T-helper 1 cell treated with Interleukin-12 subunit alpha and Interleukin-12 subunit beta and Interleukin-4 antibody, amounts not matched to agents 30 ng/mL and 1 ng/mL, for 36 hours (primary cell): ENCODE measurements around the gene SYNPO. TPM values are rescaled to one million over a fixed set of nuclear protein-coding genes. Genes with fewer than 3 reads are reported as not detected.

Experiments
- intact Hi-C: fragments of 100-400 bp; cut with micrococcal nuclease; formaldehyde crosslinking; loops from one replicate; pipeline ENCODE4 v1.15.1; 2024
- total RNA-seq: library from RNA; stranded (reverse); gene quantifications from 2 replicates; pipeline ENCODE4 v1.2.3, GENCODE V29; 2022

SYNPO gene
- total RNA-seq, 1 donor from 2014 or later = not detected

GRCh38 chr5:150641824-150642566 is 1.5 kb downstream of the SYNPO start:
- intact Hi-C loops = no loop called here

GRCh38 chr5:150642567-150642927 is 2.1 kb downstream of the SYNPO start:
- intact Hi-C loops = no loop called here

GRCh38 chr5:150642991-150643710 is 2.7 kb downstream of the SYNPO start:
- intact Hi-C loops = no loop called here

DNA sequence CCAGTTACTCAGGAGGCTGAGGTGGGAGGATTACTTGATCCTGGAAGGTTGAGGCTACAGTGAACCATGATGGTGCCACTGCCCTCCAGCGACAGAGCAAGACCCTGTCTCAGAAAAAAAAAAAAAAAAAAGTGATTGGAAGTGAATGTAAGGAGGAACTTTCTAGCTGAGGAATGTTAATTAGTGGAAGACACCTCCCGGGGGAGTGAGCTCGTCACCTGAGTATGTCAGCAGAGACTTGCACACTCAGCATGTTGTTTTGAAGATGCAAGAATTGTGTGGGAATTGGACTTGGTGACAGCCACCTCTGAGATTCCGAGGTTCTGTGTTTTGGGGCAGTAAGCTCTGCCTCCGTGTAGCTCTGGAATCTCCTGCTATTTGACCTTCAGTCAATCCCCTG is 3.6 kb downstream of the SYNPO start:
- intact Hi-C loops = no loop called here

DNA sequence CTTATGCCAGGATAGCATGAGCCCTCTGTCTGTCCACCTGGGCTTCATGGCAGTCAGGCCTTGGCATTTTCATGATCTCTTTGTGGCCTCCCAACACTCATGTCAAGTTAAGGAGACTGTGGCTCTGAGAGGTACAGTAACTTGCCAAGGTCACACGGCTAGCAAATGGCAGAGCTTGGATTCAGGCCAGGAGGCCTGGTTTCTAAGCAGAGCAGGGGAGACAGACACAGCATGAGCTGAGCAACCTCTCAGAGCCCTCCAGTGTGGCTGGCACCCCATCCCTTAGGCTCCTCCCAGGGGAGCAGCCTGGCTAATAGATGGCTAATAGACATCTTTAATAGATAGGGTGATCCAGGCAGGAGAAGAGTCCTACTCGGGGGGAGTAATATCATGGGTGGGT is 4.1 kb downstream of the SYNPO start:
- intact Hi-C loops = no loop called here

DNA sequence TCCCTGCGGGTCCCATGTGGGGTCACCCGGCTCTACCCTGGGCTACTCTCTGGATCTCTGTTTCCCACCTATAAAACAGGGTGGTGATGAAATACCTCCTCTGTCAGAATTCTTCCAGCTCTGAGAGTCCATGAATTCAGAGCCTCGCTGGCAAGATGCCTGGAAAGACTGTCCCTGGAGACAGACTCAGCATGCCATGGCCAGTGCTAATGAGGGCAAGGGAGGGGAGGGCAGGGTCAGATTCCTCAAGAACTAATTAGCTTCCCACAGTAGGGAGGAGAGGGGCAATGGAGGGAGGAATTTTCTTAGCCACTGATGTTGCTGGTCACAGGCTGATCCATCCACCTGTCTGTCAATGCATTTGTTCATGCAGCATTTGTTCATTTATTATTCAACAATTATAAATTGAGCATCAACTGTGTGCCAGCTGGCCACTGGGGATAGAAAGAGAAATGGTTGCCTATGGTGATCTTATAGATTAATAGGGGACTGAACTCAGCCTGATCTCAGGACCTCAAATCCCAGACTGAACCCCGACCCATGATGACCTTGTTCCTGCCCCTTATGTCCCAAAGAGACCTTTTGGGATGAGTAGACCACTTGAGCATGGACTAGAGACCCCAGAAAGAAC is 4.7 kb downstream of the SYNPO start:
- intact Hi-C loops = no loop called here

DNA sequence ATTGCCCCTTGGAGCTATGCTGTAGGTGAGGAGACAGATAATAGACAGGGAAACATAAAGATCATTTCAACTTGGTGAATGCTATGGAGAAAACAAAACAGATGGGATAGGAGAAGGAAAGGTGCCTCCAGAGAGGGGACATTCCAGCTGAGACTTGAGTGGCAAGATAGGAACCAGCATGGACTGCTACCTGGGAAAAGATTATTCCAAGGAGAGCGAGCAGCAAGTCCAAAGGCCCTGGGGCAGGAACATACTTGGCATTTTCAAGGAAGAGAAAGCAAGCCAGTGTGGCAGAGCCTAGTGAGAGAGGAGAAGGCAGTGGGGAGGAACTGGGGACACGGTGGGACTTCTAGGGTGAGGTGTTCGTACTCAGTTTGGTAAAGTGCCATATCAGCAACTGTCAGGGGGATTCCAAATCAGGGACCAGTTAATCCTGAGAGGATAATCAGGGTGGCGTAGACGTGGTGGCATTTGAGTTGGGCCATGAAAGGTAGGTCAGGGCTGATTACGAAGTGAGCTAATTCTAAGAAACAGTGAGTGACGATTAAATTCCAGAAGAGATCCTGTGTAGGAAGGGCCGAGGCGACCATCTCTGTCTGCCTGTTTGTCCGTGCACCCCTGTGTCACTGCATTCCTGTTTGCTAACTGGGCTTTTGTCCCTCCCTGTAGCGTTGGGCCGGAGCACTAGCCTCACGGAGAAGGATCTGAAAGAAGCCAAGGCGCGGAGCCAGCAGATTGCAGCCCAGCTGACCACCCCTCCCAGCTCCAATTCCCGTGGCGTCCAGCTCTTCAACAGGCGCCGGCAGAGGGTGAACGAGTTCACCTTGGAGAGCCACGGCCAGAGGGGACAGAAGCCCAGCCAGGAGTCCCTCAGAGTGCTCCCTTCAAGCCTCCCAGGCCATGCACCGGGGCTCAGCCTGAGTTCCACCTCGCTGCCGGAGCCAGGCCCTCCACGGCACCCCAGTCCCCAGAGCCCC is 7.1 kb downstream of the SYNPO start:
- intact Hi-C loops = no loop called here

GRCh38 chr5:150648294-150649107 is 8.0 kb downstream of the SYNPO start:
- intact Hi-C loops = no loop called here

DNA sequence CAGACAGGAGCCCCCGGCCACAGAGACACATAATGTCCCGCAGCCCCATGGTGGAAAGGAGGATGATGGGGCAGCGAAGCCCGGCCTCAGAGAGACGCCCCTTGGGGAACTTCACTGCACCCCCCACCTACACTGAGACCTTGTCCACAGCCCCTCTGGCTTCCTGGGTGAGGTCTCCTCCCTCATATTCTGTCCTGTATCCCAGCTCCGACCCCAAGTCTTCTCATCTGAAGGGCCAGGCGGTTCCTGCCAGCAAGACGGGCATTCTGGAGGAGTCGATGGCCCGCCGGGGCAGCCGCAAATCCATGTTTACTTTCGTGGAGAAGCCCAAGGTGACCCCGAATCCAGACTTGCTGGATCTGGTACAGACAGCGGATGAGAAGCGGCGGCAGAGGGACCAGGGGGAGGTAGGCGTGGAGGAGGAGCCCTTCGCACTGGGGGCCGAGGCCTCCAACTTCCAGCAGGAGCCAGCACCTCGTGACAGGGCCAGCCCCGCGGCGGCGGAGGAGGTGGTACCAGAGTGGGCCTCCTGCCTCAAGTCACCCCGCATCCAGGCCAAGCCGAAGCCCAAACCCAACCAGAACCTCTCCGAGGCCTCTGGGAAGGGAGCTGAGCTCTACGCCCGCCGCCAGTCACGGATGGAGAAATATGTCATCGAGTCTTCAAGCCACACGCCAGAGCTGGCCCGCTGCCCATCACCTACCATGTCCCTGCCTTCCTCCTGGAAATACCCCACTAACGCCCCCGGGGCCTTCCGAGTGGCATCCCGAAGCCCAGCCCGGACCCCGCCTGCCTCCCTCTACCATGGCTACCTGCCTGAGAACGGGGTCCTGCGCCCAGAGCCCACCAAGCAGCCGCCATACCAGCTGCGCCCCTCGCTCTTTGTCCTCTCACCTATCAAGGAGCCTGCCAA is 8.9 kb downstream of the SYNPO start:
- intact Hi-C loops = no loop called here

DNA sequence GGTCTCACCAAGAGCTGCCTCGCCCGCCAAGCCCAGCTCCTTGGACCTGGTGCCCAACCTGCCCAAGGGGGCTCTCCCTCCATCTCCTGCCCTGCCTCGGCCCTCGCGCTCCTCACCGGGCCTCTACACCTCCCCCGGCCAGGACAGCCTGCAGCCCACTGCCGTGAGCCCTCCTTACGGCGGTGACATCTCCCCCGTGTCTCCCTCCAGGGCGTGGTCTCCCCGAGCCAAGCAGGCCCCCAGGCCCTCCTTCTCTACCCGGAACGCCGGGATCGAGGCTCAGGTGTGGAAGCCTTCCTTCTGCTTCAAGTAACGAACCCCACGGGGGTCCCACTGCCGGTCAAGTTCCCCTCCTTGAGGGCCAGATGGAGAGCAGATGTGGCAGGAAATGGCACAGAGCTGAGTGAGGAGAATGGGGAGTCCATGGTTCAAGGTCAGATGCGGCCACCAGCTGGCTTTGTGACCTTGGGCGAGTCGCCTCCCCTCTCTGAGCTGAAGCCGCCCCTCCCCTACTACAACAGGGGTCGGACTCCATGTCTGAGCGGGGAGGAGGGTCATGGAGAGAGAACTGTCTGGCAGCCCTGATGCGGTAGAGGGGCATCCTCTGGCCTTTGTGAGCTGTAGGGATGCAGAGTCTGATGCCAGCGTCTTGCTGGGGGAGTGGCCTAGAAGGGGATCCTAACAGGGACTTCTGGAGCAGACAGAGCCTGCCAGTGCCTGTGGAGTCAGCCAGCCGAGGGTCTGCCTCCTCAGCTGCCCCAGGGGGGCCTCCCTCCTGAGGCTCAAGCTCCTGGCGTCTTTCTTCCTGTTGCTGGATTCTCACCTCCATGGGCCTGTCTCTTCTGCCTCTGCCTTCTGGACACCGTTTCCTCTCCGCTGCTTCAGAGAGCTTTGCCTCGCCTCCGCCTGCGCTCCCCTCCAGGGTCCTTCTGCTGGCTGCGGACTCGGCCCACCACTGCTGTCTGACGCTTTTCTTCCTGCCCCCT is 9.9 kb downstream of the SYNPO start:
- intact Hi-C loops = no loop called here

DNA sequence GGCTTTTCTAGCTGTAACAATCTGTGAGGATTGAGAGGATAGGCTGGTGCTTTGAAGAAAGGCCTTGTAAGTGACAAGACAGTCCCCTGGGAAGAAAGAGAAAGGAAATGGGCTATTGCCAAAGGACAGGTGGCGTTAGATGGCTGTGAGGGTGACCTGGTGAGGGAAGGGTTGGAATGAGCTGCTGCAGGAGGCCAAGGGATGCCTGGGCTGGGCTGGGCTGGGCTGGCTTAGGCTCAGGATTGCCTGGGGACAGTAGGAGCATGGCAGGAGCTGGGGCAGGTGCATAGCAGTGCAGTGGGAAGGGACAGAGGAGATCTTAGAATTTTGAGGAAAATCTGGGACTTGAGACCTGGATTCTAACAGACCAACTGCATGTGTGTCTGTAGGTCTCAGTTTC is 10.9 kb downstream of the SYNPO start:
- intact Hi-C loops = no loop called here

- intact Hi-C loops = no loop called here
Observed at GRCh38 chr5:150651924-150652671, 11.6 kb downstream of the SYNPO start.

GRCh38 chr5:150653145-150653761 is 12.8 kb downstream of the SYNPO start:
- intact Hi-C loops = no loop called here

GRCh38 chr5:150653762-150654556 is 13.5 kb downstream of the SYNPO start:
- intact Hi-C loops = no loop called here

GRCh38 chr5:150655221-150655620 is 14.8 kb downstream of the SYNPO start:
- intact Hi-C loops = loop anchor here (5.0 kb wide), 1 partner anchor 298 kb away; the partner anchor contains the start of gene TCOF1
